Endodermal cell (in vitro differentiated cells): ENCODE measurements around the gene CCM2. TPM values are rescaled to one million over a fixed set of nuclear protein-coding genes. Genes with fewer than 3 reads are reported as not detected.
A peak's percentile ranks its signal among the peaks of the same experiment; 100 is the strongest.
"Not testable (repeated sequence)": the region's sequence is repeated elsewhere in the genome, so short reads cannot be mapped to it uniquely, and the experiment has no call there.

Experiments used
- DNase-seq: peaks from one replicate; pipeline ENCODE4 v3.0.0-alpha.2; 2017
- H3K27ac ChIP-seq: 2 replicates; pipeline ENCODE4 v1.5.1; 2013; ENCODE audit warnings: mild to moderate bottlenecking, low read depth, low read length, moderate library complexity
- H3K27me3 ChIP-seq: 2 replicates; pipeline ENCODE4 v1.6.1; 2013; ENCODE audit warnings: mild to moderate bottlenecking, low read length, moderate library complexity; ENCODE audit not compliant: insufficient read depth, control insufficient read depth, poor library complexity, severe bottlenecking
- H3K36me3 ChIP-seq: 2 replicates; pipeline ENCODE4 v1.7.0; 2013; ENCODE audit warnings: mild to moderate bottlenecking, low read length, moderate library complexity; ENCODE audit not compliant: control insufficient read depth, insufficient read depth
- H3K4me1 ChIP-seq: one replicate; pipeline ENCODE4 v1.7.0; 2013; ENCODE audit warnings: low read length; ENCODE audit not compliant: control insufficient read depth, insufficient read depth
- H3K4me3 ChIP-seq: 2 replicates; pipeline ENCODE4 v1.5.1; 2013; ENCODE audit warnings: mild to moderate bottlenecking, low read length, moderate library complexity
- H3K9ac ChIP-seq: 2 replicates; pipeline ENCODE4 v1.6.1; 2013; ENCODE audit warnings: mild to moderate bottlenecking, low read length, moderate library complexity; ENCODE audit not compliant: poor library complexity, severe bottlenecking; ENCODE audit errors: extremely low read depth
- H3K9me3 ChIP-seq: 2 replicates; pipeline ENCODE4 v1.6.1; 2013; ENCODE audit warnings: mild to moderate bottlenecking, low read length, moderate library complexity; ENCODE audit not compliant: control insufficient read depth
- H3K27ac Mint-ChIP-seq: 2 replicates; pipeline ENCODE4 v1.8.0; 2020; ENCODE audit warnings: mixed read lengths
- H3K27me3 Mint-ChIP-seq: 2 replicates; pipeline ENCODE4 v1.8.0; 2021; ENCODE audit warnings: mild to moderate bottlenecking, mixed read lengths; ENCODE audit not compliant: insufficient read depth
- H3K36me3 Mint-ChIP-seq: 2 replicates; pipeline ENCODE4 v1.8.0; 2020; ENCODE audit warnings: low read depth, mixed read lengths
- H3K4me1 Mint-ChIP-seq: 2 replicates; pipeline ENCODE4 v1.8.0; 2020; ENCODE audit warnings: mixed read lengths
- H3K4me3 Mint-ChIP-seq: 2 replicates; pipeline ENCODE4 v1.8.0; 2020; ENCODE audit warnings: mild to moderate bottlenecking, moderate library complexity, mixed read lengths
- H3K9me3 Mint-ChIP-seq: 2 replicates; pipeline ENCODE4 v1.8.0; 2020; ENCODE audit warnings: mild to moderate bottlenecking, mixed read lengths
- WGBS, 2 experiments: methylation state at CpG; one replicate each; pipeline versions ENCODE4 v1.1.5 to v1.1.7; 2013; ENCODE audit warnings: missing lambda C conversion rate in 2 of 2, mixed read lengths in 1 of 2; ENCODE audit not compliant: insufficient coverage in 1 of 2, insufficient read length in 1 of 2; 5-methylcytosine and 5-hydroxymethylcytosine counted together
- total RNA-seq, 2 donors: library from RNA; stranded (reverse); fragmentation: NEBNext Ultra II Directional in 1 of 2; extraction: Animal tissue kit (Norgen Biotek cat#: 25700) in 1 of 2; gene quantifications; 2 replicates in 1 of 2; 3 replicates in 1 of 2; pipeline ENCODE4 v1.2.1, GENCODE V29; 2021
- TF ChIP-seq, protein P1 (sequence below): fragments of 200-600 bp; sonication (generic); conservative IDR thresholded peaks from 2 replicates; pipeline ENCODE4 v1.5.0; 2021; ENCODE audit warnings: antibody characterized with exemption, mild to moderate bottlenecking

Gene CCM2
- total RNA-seq, 2 donors from 2014 or later = 37.4 to 38.1 TPM

DNA sequence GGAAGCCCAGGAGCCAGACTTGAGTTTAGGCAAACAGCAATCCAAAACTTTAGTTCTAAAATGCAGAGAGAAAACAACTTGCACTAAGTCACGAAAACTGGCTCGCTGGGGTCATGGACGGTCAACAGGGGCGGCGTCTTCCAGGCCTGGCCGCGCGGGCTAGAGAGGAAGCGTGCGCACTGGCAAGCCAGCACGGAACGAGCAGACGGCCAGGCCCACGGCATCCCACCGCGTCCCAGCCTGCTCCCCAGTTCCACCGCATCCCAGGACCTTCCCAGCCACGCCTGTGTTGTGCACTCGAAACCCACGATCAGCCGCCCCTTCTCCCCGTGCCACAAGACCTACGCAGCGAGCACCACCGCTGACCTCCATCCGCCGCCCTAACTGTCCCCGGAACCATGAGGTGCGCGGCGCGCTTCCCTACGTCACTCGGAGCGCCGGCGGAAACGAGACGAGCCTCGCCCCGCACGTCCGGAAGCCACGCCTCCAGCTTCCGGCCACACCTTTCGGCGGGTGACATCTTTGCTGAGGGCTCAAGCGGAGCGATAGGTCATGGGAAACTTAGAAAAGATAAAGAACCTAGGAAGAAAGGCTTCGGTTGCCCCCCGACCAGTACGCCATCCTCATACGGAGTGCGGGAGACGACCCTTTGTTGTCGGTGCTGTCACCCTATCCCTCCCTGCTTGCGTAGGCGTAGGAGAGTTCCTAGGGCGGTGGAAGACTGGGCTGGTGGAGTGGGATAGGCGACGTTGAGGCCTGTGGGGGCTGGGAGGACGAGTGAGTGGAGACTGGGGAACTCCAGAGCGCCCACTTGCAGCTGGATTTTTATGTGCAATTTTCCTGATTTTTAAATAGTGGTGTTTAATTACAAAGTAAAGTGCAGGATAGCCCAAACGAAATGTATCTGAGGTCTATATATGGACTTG, 111.6 kb downstream of the CCM2 start, which contains the start of gene TBRG4:
TBRG4 (minus strand) TSS at position 400 of the 926 bp plus-strand sequence. CDS start 2,460 bp downstream, outside the sequence.
- Mint-ChIP-seq H3K9me3 (no peaks in the 10 kb centered on the region), H3K36me3 (peaks cover 24% of the 10 kb centered on the region), H3K27ac (peak within 1 kb of the TSS; percentile 99), H3K4me1 (peaks cover 6% of the 10 kb centered on the region), H3K27me3 (peaks cover 28% of the 10 kb centered on the region), H3K4me3 (peak within 1 kb of the TSS; percentile 98)
- DNase-seq = peak; percentile 97
- H3K9ac ChIP-seq = peak within 1 kb of the TSS; percentile 84
- peaks cover 29% of the 10 kb centered on the region for H3K36me3 ChIP-seq
- H3K4me1 ChIP-seq = no peaks in the 10 kb centered on the region
- H3K9me3 ChIP-seq = no peaks in the 10 kb centered on the region
- WGBS, 2 experiments = 0 to 1% methylated on average over 20 to 64 of the region's 64 CpGs
- TF ChIP-seq, protein P1, sequence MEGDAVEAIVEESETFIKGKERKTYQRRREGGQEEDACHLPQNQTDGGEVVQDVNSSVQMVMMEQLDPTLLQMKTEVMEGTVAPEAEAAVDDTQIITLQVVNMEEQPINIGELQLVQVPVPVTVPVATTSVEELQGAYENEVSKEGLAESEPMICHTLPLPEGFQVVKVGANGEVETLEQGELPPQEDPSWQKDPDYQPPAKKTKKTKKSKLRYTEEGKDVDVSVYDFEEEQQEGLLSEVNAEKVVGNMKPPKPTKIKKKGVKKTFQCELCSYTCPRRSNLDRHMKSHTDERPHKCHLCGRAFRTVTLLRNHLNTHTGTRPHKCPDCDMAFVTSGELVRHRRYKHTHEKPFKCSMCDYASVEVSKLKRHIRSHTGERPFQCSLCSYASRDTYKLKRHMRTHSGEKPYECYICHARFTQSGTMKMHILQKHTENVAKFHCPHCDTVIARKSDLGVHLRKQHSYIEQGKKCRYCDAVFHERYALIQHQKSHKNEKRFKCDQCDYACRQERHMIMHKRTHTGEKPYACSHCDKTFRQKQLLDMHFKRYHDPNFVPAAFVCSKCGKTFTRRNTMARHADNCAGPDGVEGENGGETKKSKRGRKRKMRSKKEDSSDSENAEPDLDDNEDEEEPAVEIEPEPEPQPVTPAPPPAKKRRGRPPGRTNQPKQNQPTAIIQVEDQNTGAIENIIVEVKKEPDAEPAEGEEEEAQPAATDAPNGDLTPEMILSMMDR = peak; percentile 54
- H3K27me3 ChIP-seq = peaks cover 26% of the 10 kb centered on the region
- peak within 1 kb of the TSS; percentile 98 for H3K27ac ChIP-seq
- H3K4me3 ChIP-seq = peak within 1 kb of the TSS; percentile 90

DNA sequence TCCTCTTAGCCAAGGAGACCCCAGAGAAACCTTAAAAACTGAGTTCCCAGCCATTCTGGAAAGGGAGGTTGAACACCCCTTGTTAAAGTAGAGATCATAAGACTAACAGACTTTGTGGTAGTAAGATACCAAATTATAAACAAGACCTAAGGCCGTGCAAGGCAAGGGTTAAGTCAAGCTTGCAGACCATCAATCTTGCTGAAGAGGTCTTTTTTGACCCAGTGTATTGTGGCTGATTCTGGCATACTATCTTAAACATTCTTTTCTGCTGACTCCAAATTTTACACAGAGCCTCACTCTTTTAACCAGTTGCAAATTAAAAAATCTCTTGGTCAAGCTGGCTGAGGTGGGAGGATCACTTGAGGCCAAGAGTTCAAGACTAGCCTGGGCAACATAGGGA, 112.6 kb downstream of the CCM2 start:
- TF ChIP-seq, protein P1 = no peak
- Histone ChIP-seq H3K27ac (no peak overlapping the region), H3K4me1 (no peaks in the 10 kb centered on the region), H3K27me3 (peaks cover 32% of the 10 kb centered on the region), H3K9ac (no peak overlapping the region), H3K9me3 (no peaks in the 10 kb centered on the region), H3K4me3 (peak overlapping the region; percentile 90), H3K36me3 (peaks cover 18% of the 10 kb centered on the region)
- Mint-ChIP-seq H3K27me3 (peaks cover 37% of the 10 kb centered on the region), H3K27ac (peak overlapping the region; percentile 99), H3K4me1 (peaks cover 6% of the 10 kb centered on the region), H3K36me3 (peaks cover 16% of the 10 kb centered on the region), H3K9me3 (no peaks in the 10 kb centered on the region), H3K4me3 (peak overlapping the region; percentile 98)
- WGBS, 2 experiments = 95% methylated on average over 1 of the region's 1 CpG; no CpG with 5 or more reads in 1 of the 2 experiments
- DNase-seq = no peak

DNA sequence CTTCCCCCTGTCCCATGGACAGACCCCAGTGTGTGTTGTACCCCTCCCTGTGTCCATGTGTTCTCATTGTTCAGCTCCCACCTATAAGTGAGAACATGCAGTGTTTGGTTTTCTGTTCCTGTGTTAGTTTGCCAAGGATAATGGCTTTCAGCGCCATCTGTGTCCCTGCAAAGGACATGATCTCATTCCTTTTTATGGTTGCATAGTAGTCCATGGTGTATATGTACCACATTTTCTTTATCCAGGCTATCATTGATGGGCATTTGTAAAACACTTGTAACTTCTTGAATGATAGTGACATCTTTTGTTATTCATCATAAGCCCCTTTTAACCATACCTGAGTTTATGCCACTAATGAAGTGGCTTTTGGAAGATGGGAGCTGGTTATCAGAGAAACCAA, 114.3 kb downstream of the CCM2 start:
- H3K27ac ChIP-seq, H3K4me3 ChIP-seq, H3K9me3 ChIP-seq, H3K4me3 Mint-ChIP-seq, DNase-seq, H3K36me3 Mint-ChIP-seq, H3K36me3 ChIP-seq, H3K9me3 Mint-ChIP-seq, H3K9ac ChIP-seq, H3K4me1 Mint-ChIP-seq, H3K27ac Mint-ChIP-seq, H3K4me1 ChIP-seq: not testable (repeated sequence)
- peaks cover 32% of the 10 kb centered on the region for H3K27me3 ChIP-seq
- H3K27me3 Mint-ChIP-seq = peaks cover 37% of the 10 kb centered on the region
- WGBS, 2 experiments = 75% methylated on average over 1 of the region's 1 CpG; no CpG with 5 or more reads in 1 of the 2 experiments
